Prostate gland (tissue), 2 donors: ENCODE data around the gene TECPR2. TPM values are rescaled to one million over a fixed set of nuclear protein-coding genes. Genes with fewer than 3 reads are reported as not detected.
A peak's percentile ranks its signal among the peaks of the same experiment; 100 is the strongest.

Source experiments
- DNase-seq: peaks from one replicate; pipeline ENCODE4 v3.0.0-alpha.2; 2019; ENCODE audit warnings: low spot score
- H3K27ac ChIP-seq, 2 donors: fragments of 200-600 bp; sonication (generic); 2 replicates each; pipeline ENCODE4 v1.5.1; 2017 to 2019
- H3K27me3 ChIP-seq: fragments of 200-600 bp; sonication (generic); replicated peaks from 2 replicates; pipeline ENCODE4 v1.5.1; 2019; ENCODE audit not compliant: insufficient read depth
- H3K36me3 ChIP-seq, 2 donors: fragments of 200-600 bp; sonication (generic); 1 replicate in 1 of 2; 2 replicates in 1 of 2; pipeline versions ENCODE4 v1.5.1 to v1.8.1; 2017 to 2019
- H3K4me1 ChIP-seq: fragments of 200-600 bp; sonication (generic); replicated peaks from 2 replicates; pipeline ENCODE4 v1.5.1; 2019
- H3K4me3 ChIP-seq, 2 donors: fragments of 200-600 bp; sonication (generic); 2 replicates each; pipeline ENCODE4 v1.5.1; 2017 to 2019
- H3K9me3 ChIP-seq: fragments of 200-600 bp; sonication (generic); 2 replicates; pipeline ENCODE4 v1.5.1; 2017
- CTCF ChIP-seq, 4 experiments: fragments of 200-600 bp in 2 of 4; fragments of 450-650 bp in 2 of 4; sonication (generic) in 2 of 4; IDR thresholded peaks; 1 replicate in 3 of 4; 2 replicates in 1 of 4; pipeline ENCODE4 v1.5.1; 2016 to 2019; ENCODE audit warnings: antibody characterized with exemption in 4 of 4, mild to moderate bottlenecking in 2 of 4, moderate library complexity in 2 of 4
- POLR2A ChIP-seq: fragments of 450-650 bp; IDR thresholded peaks from one replicate; pipeline ENCODE4 v1.6.1; 2016; ENCODE audit warnings: antibody characterized with exemption, mild to moderate bottlenecking
- POLR2AphosphoS5 ChIP-seq: sonication (generic); formaldehyde crosslinking; IDR thresholded peaks from one replicate; pipeline ENCODE4 v1.6.1; 2017; ENCODE audit warnings: antibody characterized with exemption
- WGBS: methylation state at CpG from one replicate; pipeline ENCODE4 v1.1.5; 2018; 5-methylcytosine and 5-hydroxymethylcytosine counted together
- intact Hi-C: fragments of 100-400 bp; cut with DNase I; formaldehyde crosslinking; loops from one replicate; pipeline ENCODE4 v1.14.2; 2022
- total RNA-seq, 2 donors: library from RNA; depleted of rRNA; stranded (reverse); fragments of >200 nt; gene quantifications; one replicate each; pipeline ENCODE4 v1.1.0, GENCODE V29; 2016

The TECPR2 gene
- total RNA-seq, 2 donors from 2014 or later: 12.9 to 45.0 TPM

DNA sequence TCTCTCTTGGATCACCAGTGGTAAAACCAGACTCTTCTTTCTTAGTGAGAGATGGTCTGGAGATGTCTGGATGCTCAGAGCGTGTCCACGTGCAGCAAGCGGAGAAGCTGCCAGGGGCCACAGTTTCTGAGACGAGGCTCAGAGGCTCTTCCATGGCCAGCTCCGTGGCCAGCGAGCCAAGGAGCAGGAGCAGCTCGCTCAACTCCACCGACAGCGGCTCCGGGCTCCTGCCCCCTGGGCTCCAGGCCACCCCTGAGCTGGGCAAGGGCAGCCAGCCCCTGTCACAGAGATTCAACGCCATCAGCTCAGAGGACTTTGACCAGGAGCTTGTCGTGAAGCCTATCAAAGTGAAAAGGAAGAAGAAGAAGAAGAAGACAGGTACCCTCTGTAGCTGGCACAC, 69.0 kb downstream of the TECPR2 start:
- H3K9me3 ChIP-seq: no peaks in the 10 kb centered on the region
- no peak for TF ChIP-seq POLR2AphosphoS5
- TF ChIP-seq POLR2A: no peak
- no peak for TF ChIP-seq CTCF (IDR thresholded peaks at IDR 0.05)
- H3K36me3 ChIP-seq: no peaks in the 10 kb centered on the region
- intact Hi-C loops: loop anchor here (10.0 kb wide), 1 partner anchor 67 kb away; the partner anchor contains the start of genes CINP and TECPR2
- WGBS: 96% methylated on average over 12 of the region's 12 CpGs
- no peak for DNase-seq
- H3K4me1 ChIP-seq: no peaks in the 10 kb centered on the region
- no peaks in the 10 kb centered on the region for H3K27me3 ChIP-seq
- no peak overlapping the region for H3K27ac ChIP-seq
- H3K4me3 ChIP-seq: no peak overlapping the region

DNA sequence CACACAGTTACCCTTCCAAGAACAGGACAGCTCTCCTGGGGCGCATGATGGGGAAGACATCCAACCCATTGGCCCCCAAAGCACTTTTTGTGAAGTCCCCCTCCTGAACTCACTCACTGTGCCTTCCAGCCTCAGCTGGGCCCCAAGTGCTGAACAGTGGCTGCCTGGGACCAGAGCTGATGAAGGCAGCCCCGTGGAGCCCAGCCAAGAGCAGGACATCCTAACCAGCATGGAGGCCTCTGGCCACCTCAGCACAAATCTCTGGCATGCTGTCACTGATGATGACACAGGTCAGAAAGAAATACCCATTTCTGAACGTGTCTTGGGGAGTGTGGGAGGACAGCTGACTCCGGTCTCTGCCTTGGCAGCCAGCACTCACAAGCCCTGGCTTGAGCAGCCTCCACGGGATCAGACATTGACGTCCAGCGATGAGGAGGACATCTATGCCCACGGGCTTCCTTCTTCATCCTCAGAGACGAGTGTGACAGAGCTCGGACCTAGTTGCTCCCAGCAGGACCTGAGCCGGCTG, 72.0 kb downstream of the TECPR2 start:
- no peak for DNase-seq
- H3K27me3 ChIP-seq: no peaks in the 10 kb centered on the region
- no peak overlapping the region for H3K27ac ChIP-seq
- H3K9me3 ChIP-seq: no peaks in the 10 kb centered on the region
- WGBS: 74% methylated on average over 11 of the region's 11 CpGs
- no peaks in the 10 kb centered on the region for H3K36me3 ChIP-seq
- no peak overlapping the region for H3K4me3 ChIP-seq
- H3K4me1 ChIP-seq: no peaks in the 10 kb centered on the region
- TF ChIP-seq POLR2A (no peak), POLR2AphosphoS5 (no peak), CTCF (IDR thresholded peaks at IDR 0.05) (no peak)
- intact Hi-C loops: loop anchor here (10.0 kb wide), 1 partner anchor 70 kb away; the partner anchor contains the start of genes CINP and TECPR2

- intact Hi-C loops: loop anchor here (1.0 to 10.0 kb wide), 2 partner anchors 73 to 79 kb away; partner anchors contain the start of genes CINP and TECPR2
- DNase-seq: peak; percentile 85
- no peak overlapping the region for H3K27ac ChIP-seq
- TF ChIP-seq POLR2AphosphoS5 (peak; percentile 58), POLR2A (no peak), CTCF (IDR thresholded peaks at IDR 0.05) (peak; percentile 31 to 92 (median 80))
- 5% methylated on average over 30 of the region's 31 CpGs for WGBS
- peak overlapping the region; percentile 11 to 17 for H3K4me3 ChIP-seq
- H3K27me3 ChIP-seq: no peaks in the 10 kb centered on the region
- H3K4me1 ChIP-seq: no peaks in the 10 kb centered on the region
- no peaks in the 10 kb centered on the region for H3K9me3 ChIP-seq
- H3K36me3 ChIP-seq: peaks cover 0 to 5% of the 10 kb centered on the region in 2 donors
These were observed 75.5 kb downstream of the TECPR2 start for GRCh38 chr14:102437997-102438915.

DNA sequence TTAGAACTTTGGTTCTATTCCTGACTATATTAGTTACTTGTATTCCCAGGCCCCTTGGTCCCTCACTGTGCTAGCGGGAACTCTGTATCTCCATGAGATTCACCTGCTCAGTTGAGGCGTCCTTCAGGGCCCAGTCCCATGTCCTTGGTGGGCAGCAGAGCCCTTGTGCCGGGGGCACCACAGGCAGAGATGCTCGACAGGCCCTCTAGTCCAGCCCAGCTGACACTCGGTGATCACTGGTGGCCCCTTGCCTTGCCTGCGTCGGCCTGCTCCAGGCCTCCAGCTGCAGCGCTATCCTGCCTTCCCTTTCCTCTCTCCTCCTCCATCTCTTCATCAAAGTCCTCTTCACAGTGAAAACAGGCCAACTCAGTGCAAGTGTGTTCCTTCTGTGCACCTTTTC, 76.8 kb downstream of the TECPR2 start:
- Histone ChIP-seq H3K27me3 (no peaks in the 10 kb centered on the region), H3K27ac (peak overlapping the region in 1 of 2 donors; percentile 38), H3K36me3 (peaks cover 0 to 13% of the 10 kb centered on the region in 2 donors), H3K9me3 (no peaks in the 10 kb centered on the region), H3K4me1 (no peaks in the 10 kb centered on the region), H3K4me3 (no peak overlapping the region)
- DNase-seq: no peak
- intact Hi-C loops: loop anchor here (10.0 kb wide), 1 partner anchor 75 kb away; the partner anchor contains the start of genes CINP and TECPR2
- TF ChIP-seq CTCF (IDR thresholded peaks at IDR 0.05) (no peak), POLR2A (no peak), POLR2AphosphoS5 (no peak)
- 93% methylated on average over 8 of the region's 8 CpGs for WGBS
